NCI-H345 (cell line): ENCODE results near the gene ZFAND3.

Experiments used
- DNase-seq: peaks from one replicate; lab custom pipeline; 2025; lab: John Stamatoyannopoulos, UW

The ZFAND3 gene

GRCh38 chr6:38004908-38005307, 185.4 kb downstream of the ZFAND3 start:
- DNase-seq: no peak

- no peak for DNase-seq
Observed at GRCh38 chr6:38011937-38012336, 192.4 kb downstream of the ZFAND3 start.

GRCh38 chr6:38012573-38012972, 193.0 kb downstream of the ZFAND3 start:
- DNase-seq: no peak

- no peak for DNase-seq
Observed at GRCh38 chr6:38015341-38015740, 195.8 kb downstream of the ZFAND3 start.

GRCh38 chr6:38016824-38017223, 197.3 kb downstream of the ZFAND3 start:
- no peak for DNase-seq

- no peak for DNase-seq
Observed at GRCh38 chr6:38018755-38019165, 199.2 kb downstream of the ZFAND3 start.

GRCh38 chr6:38020593-38020992, 201.1 kb downstream of the ZFAND3 start:
- DNase-seq: peak; percentile 13

- peak; percentile 10 for DNase-seq
Observed at GRCh38 chr6:38021029-38021428, 201.5 kb downstream of the ZFAND3 start.

GRCh38 chr6:38021571-38021970, 202.0 kb downstream of the ZFAND3 start:
- no peak for DNase-seq

GRCh38 chr6:38022688-38023087, 203.2 kb downstream of the ZFAND3 start:
- DNase-seq: no peak

GRCh38 chr6:38024908-38025307, 205.4 kb downstream of the ZFAND3 start:
- no peak for DNase-seq

GRCh38 chr6:38025451-38025850, 205.9 kb downstream of the ZFAND3 start:
- DNase-seq: no peak

- no peak for DNase-seq
Observed at GRCh38 chr6:38027685-38028373, 208.3 kb downstream of the ZFAND3 start.

- no peak for DNase-seq
Observed at GRCh38 chr6:38030380-38030779, 210.9 kb downstream of the ZFAND3 start.

GRCh38 chr6:38032797-38033196, 213.3 kb downstream of the ZFAND3 start:
- no peak for DNase-seq

- DNase-seq: no peak
Observed at GRCh38 chr6:38033442-38033982, 214.0 kb downstream of the ZFAND3 start.

- DNase-seq: no peak
Observed at GRCh38 chr6:38034274-38034914, 214.9 kb downstream of the ZFAND3 start.

GRCh38 chr6:38035478-38035877, 216.0 kb downstream of the ZFAND3 start:
- no peak for DNase-seq

GRCh38 chr6:38039502-38039901, 220.0 kb downstream of the ZFAND3 start:
- no peak for DNase-seq

GRCh38 chr6:38040254-38040653, 220.7 kb downstream of the ZFAND3 start:
- DNase-seq: no peak

- no peak for DNase-seq
Observed at GRCh38 chr6:38043259-38043753, 223.8 kb downstream of the ZFAND3 start.

- DNase-seq: no peak
Observed at GRCh38 chr6:38045701-38046305, 226.3 kb downstream of the ZFAND3 start.

GRCh38 chr6:38047562-38047961, 228.0 kb downstream of the ZFAND3 start:
- no peak for DNase-seq
